ENCODE measurements around the gene OR4D9.
"Not testable (repeated sequence)": the region's sequence is repeated elsewhere in the genome, so short reads cannot be mapped to it uniquely, and the experiment has no call there.

The OR4D9 gene

GRCh38 chr11:59480359-59480758, 31.0 kb upstream of the OR4D9 start:
- Histone ChIP-seq H3K27me3 (replicated peaks; ENCODE audit: control insufficient read depth, insufficient read depth, low read length) (no peaks in the 10 kb centered on the region), H3K36me3 (ENCODE audit: control insufficient read depth, insufficient read depth, low read length) (no peaks in the 10 kb centered on the region), H3K4me3 (replicated peaks; ENCODE audit: low read depth, low read length) (no peak overlapping the region)
- no peak for TF ChIP-seq CTCF (IDR thresholded peaks at IDR 0.05; ENCODE audit: insufficient read depth, low read length, poor library complexity, severe bottlenecking)
- no peak for DNase-seq (ENCODE audit: extremely low read depth, insufficient read length)

GRCh38 chr11:59501931-59502330, 9.4 kb upstream of the OR4D9 start:
- H3K4me3 ChIP-seq (replicated peaks; ENCODE audit: low read depth, low read length): no peak overlapping the region
- no peaks in the 10 kb centered on the region; the same call in 1 of the 2 replicates for H3K27me3 ChIP-seq (replicated peaks; ENCODE audit: control insufficient read depth, insufficient read depth, low read length)
- no peak for TF ChIP-seq CTCF (IDR thresholded peaks at IDR 0.05; ENCODE audit: insufficient read depth, low read length, poor library complexity, severe bottlenecking)
- DNase-seq (ENCODE audit: extremely low read depth, insufficient read length): peak; percentile 4
- H3K36me3 ChIP-seq (ENCODE audit: control insufficient read depth, insufficient read depth, low read length): no peaks in the 10 kb centered on the region

GRCh38 chr11:59503276-59503675, 8.1 kb upstream of the OR4D9 start, which contains the start of gene OR4D11:
OR4D11 (plus strand) TSS chr11:59503576; CDS start chr11:59503576, 0 bp downstream.
- Histone ChIP-seq H3K36me3 (ENCODE audit: control insufficient read depth, insufficient read depth, low read length) (no peaks in the 10 kb centered on the region), H3K27me3 (replicated peaks; ENCODE audit: control insufficient read depth, insufficient read depth, low read length) (no peaks in the 10 kb centered on the region), H3K4me3 (replicated peaks; ENCODE audit: low read depth, low read length) (no peak within 1 kb of the TSS)
- TF ChIP-seq CTCF (IDR thresholded peaks at IDR 0.05; ENCODE audit: insufficient read depth, low read length, poor library complexity, severe bottlenecking): no peak
- no peak for DNase-seq (ENCODE audit: extremely low read depth, insufficient read length)

- DNase-seq (ENCODE audit: extremely low read depth, insufficient read length): no peak
- TF ChIP-seq CTCF (IDR thresholded peaks at IDR 0.05; ENCODE audit: insufficient read depth, low read length, poor library complexity, severe bottlenecking): no peak
- H3K4me3 ChIP-seq (replicated peaks; ENCODE audit: low read depth, low read length): no peak overlapping the region
- H3K27me3 ChIP-seq (replicated peaks; ENCODE audit: control insufficient read depth, insufficient read depth, low read length): no peaks in the 10 kb centered on the region
- no peaks in the 10 kb centered on the region for H3K36me3 ChIP-seq (ENCODE audit: control insufficient read depth, insufficient read depth, low read length)
Observed at GRCh38 chr11:59511675-59512074, 336 bp downstream of the OR4D9 start.

GRCh38 chr11:59520139-59520538, 8.8 kb downstream of the OR4D9 start:
- not testable (repeated sequence) for H3K4me3 ChIP-seq (replicated peaks; ENCODE audit: low read depth, low read length); DNase-seq (ENCODE audit: extremely low read depth, insufficient read length); H3K27me3 ChIP-seq (replicated peaks; ENCODE audit: control insufficient read depth, insufficient read depth, low read length); H3K36me3 ChIP-seq (ENCODE audit: control insufficient read depth, insufficient read depth, low read length)

- no peak overlapping the region for H3K4me3 ChIP-seq (replicated peaks; ENCODE audit: low read depth, low read length)
- H3K36me3 ChIP-seq (ENCODE audit: control insufficient read depth, insufficient read depth, low read length): no peaks in the 10 kb centered on the region
- no peak for TF ChIP-seq CTCF (IDR thresholded peaks at IDR 0.05; ENCODE audit: insufficient read depth, low read length, poor library complexity, severe bottlenecking)
- DNase-seq (ENCODE audit: extremely low read depth, insufficient read length): no peak
- no peaks in the 10 kb centered on the region; the same call in 1 of the 2 replicates for H3K27me3 ChIP-seq (replicated peaks; ENCODE audit: control insufficient read depth, insufficient read depth, low read length)
Observed at GRCh38 chr11:59520741-59521140, 9.4 kb downstream of the OR4D9 start.
